GM19468 (cell line): Measurements from ENCODE around the gene SLC24A3.

ENCODE experiments used
- ATAC-seq: cut with Tn5 transposase; IDR thresholded peaks from one replicate; pipeline ENCODE4 v1.9.1; 2021; ENCODE audit warnings: mild to moderate bottlenecking, moderate library complexity, moderate number of reproducible peaks; ENCODE audit not compliant: unreplicated experiment; ENCODE audit errors: extremely low read depth

The SLC24A3 gene

GRCh38 chr20:19683188-19683587 lies 470.7 kb downstream of the SLC24A3 start:
- no peak for ATAC-seq

- no peak for ATAC-seq
Measured at GRCh38 chr20:19683822-19684221, 471.4 kb downstream of the SLC24A3 start.

GRCh38 chr20:19688031-19688806 lies 475.8 kb downstream of the SLC24A3 start:
- ATAC-seq = no peak

- no peak for ATAC-seq
Measured at GRCh38 chr20:19690462-19690861, 478.0 kb downstream of the SLC24A3 start.

- no peak for ATAC-seq
Measured at GRCh38 chr20:19691125-19691524, 478.7 kb downstream of the SLC24A3 start.

GRCh38 chr20:19692100-19692499 lies 479.7 kb downstream of the SLC24A3 start:
- no peak for ATAC-seq

GRCh38 chr20:19692685-19693119 lies 480.3 kb downstream of the SLC24A3 start:
- no peak for ATAC-seq

GRCh38 chr20:19693508-19693907 lies 481.1 kb downstream of the SLC24A3 start:
- ATAC-seq = no peak

GRCh38 chr20:19695081-19695480 lies 482.6 kb downstream of the SLC24A3 start:
- ATAC-seq = no peak

- no peak for ATAC-seq
Measured at GRCh38 chr20:19696620-19697019, 484.2 kb downstream of the SLC24A3 start.

GRCh38 chr20:19697415-19697814 lies 485.0 kb downstream of the SLC24A3 start:
- no peak for ATAC-seq

GRCh38 chr20:19699180-19699971 lies 486.9 kb downstream of the SLC24A3 start:
- ATAC-seq = no peak

- no peak for ATAC-seq
Measured at GRCh38 chr20:19701429-19701828, 489.0 kb downstream of the SLC24A3 start.

- ATAC-seq = peak; percentile 36
Measured at GRCh38 chr20:19706463-19706862, 494.0 kb downstream of the SLC24A3 start.

GRCh38 chr20:19709635-19710335 lies 497.3 kb downstream of the SLC24A3 start:
- ATAC-seq = no peak

GRCh38 chr20:19710336-19711120 lies 498.1 kb downstream of the SLC24A3 start:
- ATAC-seq = no peak

GRCh38 chr20:19711126-19711525 lies 498.7 kb downstream of the SLC24A3 start:
- ATAC-seq = no peak

- ATAC-seq = no peak
Measured at GRCh38 chr20:19712721-19713260, 500.3 kb downstream of the SLC24A3 start.

- ATAC-seq = no peak
Measured at GRCh38 chr20:19713822-19714578, 501.6 kb downstream of the SLC24A3 start.
